ENCODE measurements around the gene SLCO1C1.

SLCO1C1 gene

GRCh38 chr12:20792971-20793370, 97.8 kb downstream of the SLCO1C1 start:
- no peak for DNase-seq (ENCODE audit: low spot score)

- DNase-seq (ENCODE audit: low spot score) = no peak
Measured at GRCh38 chr12:20798554-20798953, 103.4 kb downstream of the SLCO1C1 start.

GRCh38 chr12:20800160-20800559, 105.0 kb downstream of the SLCO1C1 start:
- no peak for DNase-seq (ENCODE audit: low spot score)

GRCh38 chr12:20801035-20801434, 105.9 kb downstream of the SLCO1C1 start:
- no peak for DNase-seq (ENCODE audit: low spot score)

Measured in germinal center (tissue), 1 donor.